ENCODE results near the gene ZRANB1.

DNA sequence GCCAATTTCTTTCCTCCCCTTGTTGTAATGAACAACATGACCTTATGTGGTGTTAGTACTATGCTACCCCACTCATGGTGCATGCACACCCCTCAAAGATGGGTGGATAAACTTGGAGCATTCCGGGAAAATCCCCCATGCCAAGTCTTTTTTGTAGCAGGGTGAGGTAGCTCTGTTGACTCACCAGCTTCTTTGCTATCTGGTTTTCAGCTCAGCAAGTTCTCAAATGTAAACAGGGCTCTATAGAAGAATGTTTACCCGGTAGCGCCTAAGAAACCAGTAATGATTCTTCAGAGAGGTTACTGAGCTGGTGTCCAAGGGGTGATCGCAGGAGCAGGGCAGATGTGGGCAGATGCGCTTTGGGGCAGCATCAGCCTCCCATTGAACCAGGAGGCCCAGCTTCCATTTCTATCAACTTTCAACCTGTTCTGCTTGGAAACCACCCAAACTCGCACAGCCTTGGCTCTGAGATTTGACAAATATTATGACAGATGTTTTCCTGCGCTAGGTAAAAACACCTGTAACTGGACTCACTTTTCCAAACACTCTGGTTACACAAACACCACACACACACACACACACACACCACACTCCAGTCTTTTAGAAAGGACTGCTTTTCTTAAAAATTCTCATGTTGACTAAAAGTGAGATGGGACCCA, 87.8 kb downstream of the ZRANB1 start:
- TF ChIP-seq, protein P1, sequence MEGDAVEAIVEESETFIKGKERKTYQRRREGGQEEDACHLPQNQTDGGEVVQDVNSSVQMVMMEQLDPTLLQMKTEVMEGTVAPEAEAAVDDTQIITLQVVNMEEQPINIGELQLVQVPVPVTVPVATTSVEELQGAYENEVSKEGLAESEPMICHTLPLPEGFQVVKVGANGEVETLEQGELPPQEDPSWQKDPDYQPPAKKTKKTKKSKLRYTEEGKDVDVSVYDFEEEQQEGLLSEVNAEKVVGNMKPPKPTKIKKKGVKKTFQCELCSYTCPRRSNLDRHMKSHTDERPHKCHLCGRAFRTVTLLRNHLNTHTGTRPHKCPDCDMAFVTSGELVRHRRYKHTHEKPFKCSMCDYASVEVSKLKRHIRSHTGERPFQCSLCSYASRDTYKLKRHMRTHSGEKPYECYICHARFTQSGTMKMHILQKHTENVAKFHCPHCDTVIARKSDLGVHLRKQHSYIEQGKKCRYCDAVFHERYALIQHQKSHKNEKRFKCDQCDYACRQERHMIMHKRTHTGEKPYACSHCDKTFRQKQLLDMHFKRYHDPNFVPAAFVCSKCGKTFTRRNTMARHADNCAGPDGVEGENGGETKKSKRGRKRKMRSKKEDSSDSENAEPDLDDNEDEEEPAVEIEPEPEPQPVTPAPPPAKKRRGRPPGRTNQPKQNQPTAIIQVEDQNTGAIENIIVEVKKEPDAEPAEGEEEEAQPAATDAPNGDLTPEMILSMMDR (IDR thresholded peaks at IDR 0.05; ENCODE audit: insufficient read depth, low read length, poor library complexity, severe bottlenecking), result no peak
- TF ChIP-seq EZH2phosphoT487 (conservative IDR thresholded peaks at IDR 0.05; ENCODE audit: low read length), result no peak

Data from SU-DHL-6 (cell line).